ENCODE data around the gene TMEM248.

Gene TMEM248

GRCh38 chr7:66902844-66903180 is 18.2 kb upstream of the TMEM248 start:
- TF ChIP-seq ZNF565 (CRISPR knock-in tag; conservative IDR thresholded peaks at IDR 0.05; ENCODE audit: low read depth) (no peak), RARB (CRISPR knock-in tag; IDR thresholded peaks at IDR 0.05) (no peak), CSRNP3 (CRISPR knock-in tag; IDR thresholded peaks at IDR 0.05) (no peak), PATZ1 (CRISPR knock-in tag; IDR thresholded peaks at IDR 0.05; ENCODE audit: borderline replicate concordance) (no peak), CREB5 (CRISPR knock-in tag; IDR thresholded peaks at IDR 0.05; ENCODE audit: low read depth) (no peak), PPARA (CRISPR knock-in tag; IDR thresholded peaks at IDR 0.05; ENCODE audit: borderline replicate concordance) (no peak), GLIS3 (CRISPR knock-in tag; IDR thresholded peaks at IDR 0.05) (no peak)

GRCh38 chr7:66903360-66904062 is 17.5 kb upstream of the TMEM248 start:
- no peak; the same call in 2 of the 3 replicates for ATAC-seq
- no peak for TF ChIP-seq BACH2 (CRISPR knock-in tag; IDR thresholded peaks at IDR 0.05; ENCODE audit: borderline replicate concordance)
- TF ChIP-seq CREB5 (CRISPR knock-in tag; IDR thresholded peaks at IDR 0.05; ENCODE audit: low read depth): no peak
- TF ChIP-seq TSHZ2 (CRISPR knock-in tag; IDR thresholded peaks at IDR 0.05): no peak
- no peak for TF ChIP-seq PPARA (CRISPR knock-in tag; IDR thresholded peaks at IDR 0.05; ENCODE audit: borderline replicate concordance)
- no peak for TF ChIP-seq PATZ1 (CRISPR knock-in tag; IDR thresholded peaks at IDR 0.05; ENCODE audit: borderline replicate concordance)

More at GRCh38 chr7:66902844-66903180, 18.2 kb upstream of the TMEM248 start:
- no peak for ATAC-seq

- ATAC-seq: no peak
- TF ChIP-seq ZNF8 (CRISPR knock-in tag; IDR thresholded peaks at IDR 0.05) (no peak), PPARA (CRISPR knock-in tag; IDR thresholded peaks at IDR 0.05; ENCODE audit: borderline replicate concordance) (no peak), SNAI2 (CRISPR knock-in tag; IDR thresholded peaks at IDR 0.05) (no peak), GLIS3 (CRISPR knock-in tag; IDR thresholded peaks at IDR 0.05) (no peak), ZC3H10 (CRISPR knock-in tag; IDR thresholded peaks at IDR 0.05) (no peak), OSR1 (CRISPR knock-in tag; IDR thresholded peaks at IDR 0.05) (no peak), ZFP3 (CRISPR knock-in tag; IDR thresholded peaks at IDR 0.05) (no peak), TSHZ2 (CRISPR knock-in tag; IDR thresholded peaks at IDR 0.05) (no peak), ARNTL (CRISPR knock-in tag; IDR thresholded peaks at IDR 0.05; ENCODE audit: borderline replicate concordance, low read depth) (no peak), TOX (CRISPR knock-in tag; IDR thresholded peaks at IDR 0.05; ENCODE audit: borderline replicate concordance) (no peak), CSRNP3 (CRISPR knock-in tag; IDR thresholded peaks at IDR 0.05) (no peak), ZNF565 (CRISPR knock-in tag; conservative IDR thresholded peaks at IDR 0.05; ENCODE audit: low read depth) (no peak), ZFP30 (CRISPR knock-in tag; IDR thresholded peaks at IDR 0.05) (no peak), CREB5 (CRISPR knock-in tag; IDR thresholded peaks at IDR 0.05; ENCODE audit: low read depth) (no peak), BACH2 (CRISPR knock-in tag; IDR thresholded peaks at IDR 0.05; ENCODE audit: borderline replicate concordance) (no peak)
These were observed 16.9 kb upstream of the TMEM248 start for GRCh38 chr7:66904063-66904593.
